Measurements from ENCODE around the gene RAB5B.

DNA sequence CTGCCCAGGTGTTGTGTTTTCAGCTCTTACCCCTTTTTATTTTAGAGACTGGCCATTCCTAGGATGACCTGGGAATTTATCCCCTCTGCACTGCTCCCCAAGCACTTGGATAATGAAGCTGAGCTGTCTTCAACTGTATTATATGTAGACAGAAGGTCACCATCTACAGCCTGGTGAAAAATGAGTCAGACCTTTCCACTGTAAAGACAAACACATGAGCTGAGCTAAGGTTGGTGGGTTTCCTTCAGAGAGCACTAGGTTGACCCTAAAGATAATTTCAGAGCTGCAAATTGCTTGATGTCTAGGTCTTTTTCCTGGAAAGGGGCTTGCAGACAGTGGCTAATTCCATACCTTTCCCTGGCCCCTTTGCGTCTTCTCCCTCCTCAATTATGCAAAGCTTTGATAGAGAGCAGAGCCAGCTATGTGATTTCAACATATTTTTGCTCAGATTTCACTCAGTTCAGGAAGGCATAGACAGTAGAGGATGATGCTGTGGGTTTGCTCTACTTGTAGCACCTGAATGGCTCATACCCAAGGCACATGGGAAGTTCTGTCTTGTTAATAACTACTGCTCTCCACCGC lies 37.7 kb downstream of the RAB5B start:
- TF ChIP-seq, protein P1, sequence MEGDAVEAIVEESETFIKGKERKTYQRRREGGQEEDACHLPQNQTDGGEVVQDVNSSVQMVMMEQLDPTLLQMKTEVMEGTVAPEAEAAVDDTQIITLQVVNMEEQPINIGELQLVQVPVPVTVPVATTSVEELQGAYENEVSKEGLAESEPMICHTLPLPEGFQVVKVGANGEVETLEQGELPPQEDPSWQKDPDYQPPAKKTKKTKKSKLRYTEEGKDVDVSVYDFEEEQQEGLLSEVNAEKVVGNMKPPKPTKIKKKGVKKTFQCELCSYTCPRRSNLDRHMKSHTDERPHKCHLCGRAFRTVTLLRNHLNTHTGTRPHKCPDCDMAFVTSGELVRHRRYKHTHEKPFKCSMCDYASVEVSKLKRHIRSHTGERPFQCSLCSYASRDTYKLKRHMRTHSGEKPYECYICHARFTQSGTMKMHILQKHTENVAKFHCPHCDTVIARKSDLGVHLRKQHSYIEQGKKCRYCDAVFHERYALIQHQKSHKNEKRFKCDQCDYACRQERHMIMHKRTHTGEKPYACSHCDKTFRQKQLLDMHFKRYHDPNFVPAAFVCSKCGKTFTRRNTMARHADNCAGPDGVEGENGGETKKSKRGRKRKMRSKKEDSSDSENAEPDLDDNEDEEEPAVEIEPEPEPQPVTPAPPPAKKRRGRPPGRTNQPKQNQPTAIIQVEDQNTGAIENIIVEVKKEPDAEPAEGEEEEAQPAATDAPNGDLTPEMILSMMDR (IDR thresholded peaks at IDR 0.05): no peak
- no peak for TF ChIP-seq POLR2A (IDR thresholded peaks at IDR 0.05)
